Measurements from ENCODE around the gene WBP1L. TPM values are rescaled to one million over a fixed set of nuclear protein-coding genes. Genes with fewer than 3 reads are reported as not detected.
"Not testable (repeated sequence)": the region's sequence is repeated elsewhere in the genome, so short reads cannot be mapped to it uniquely, and the experiment has no call there.

WBP1L gene
- total and polyA plus RNA-seq, 8 donors, result 15.1 to 140 (median 30.5) TPM

DNA sequence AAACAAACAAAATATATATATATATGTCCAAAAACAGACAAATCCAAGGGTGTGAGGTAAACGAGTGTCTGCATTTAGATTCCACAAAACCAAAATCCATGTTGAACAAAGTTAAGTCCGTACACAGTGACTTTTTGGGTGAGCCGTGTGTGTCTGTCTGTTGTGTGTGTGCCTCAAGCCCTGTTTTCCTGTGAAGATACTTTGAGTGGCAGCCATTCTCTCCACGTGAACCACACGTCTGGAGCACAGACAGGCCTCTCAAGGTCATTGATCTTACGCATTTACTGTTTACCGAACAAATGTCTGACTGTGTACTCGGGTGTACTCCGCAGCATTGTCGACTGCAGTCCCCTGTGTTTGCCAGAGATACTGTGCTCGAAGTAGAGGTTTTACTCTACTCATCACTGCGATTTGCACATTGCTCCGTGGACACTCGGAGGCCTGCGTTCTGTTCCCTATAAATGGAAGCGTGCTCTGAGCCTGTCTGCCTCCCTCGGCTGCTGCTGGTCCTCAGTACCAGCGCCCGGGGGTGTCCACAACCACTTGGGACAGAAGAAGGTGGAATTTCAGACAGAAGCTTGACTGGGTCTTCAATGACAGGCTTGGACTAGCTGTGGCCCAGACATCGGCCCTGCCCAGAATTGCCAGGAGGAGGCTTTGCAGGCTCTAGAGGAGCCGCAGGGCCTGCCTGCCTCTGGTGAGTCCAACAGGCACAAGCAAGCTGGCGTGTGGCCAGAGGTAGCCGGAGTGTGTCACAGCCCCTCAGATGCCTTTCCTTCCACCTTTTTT lies 71.3 kb downstream of the WBP1L start:
- H3K4me3 ChIP-seq, result no peak overlapping the region
- H3K27me3 ChIP-seq, result no peaks in the 10 kb centered on the region
- peak; percentile 63 to 66 for DNase-seq
- peak overlapping the region; percentile 52 to 92 (median 90) for H3K27ac ChIP-seq
- no peaks in the 10 kb centered on the region for H3K9me3 ChIP-seq
- intact Hi-C loops (cut with DNase I; ENCODE audit: low total_unique reads), result no loop called here
- 60 to 68% (median 64%) methylated on average over 20 to 23 of the region's 23 CpGs for WGBS, 5 donors
- peaks cover 37 to 49% (median 42%) of the 10 kb centered on the region in 4 donors for H3K36me3 ChIP-seq
- peaks cover 38 to 62% (median 42%) of the 10 kb centered on the region in 4 donors for H3K4me1 ChIP-seq
- TF ChIP-seq POLR2A (IDR thresholded peaks at IDR 0.05) (no peak), POLR2AphosphoS5 (IDR thresholded peaks at IDR 0.05) (no peak), EP300 (IDR thresholded peaks at IDR 0.05) (no peak)
- TF ChIP-seq, protein P1, sequence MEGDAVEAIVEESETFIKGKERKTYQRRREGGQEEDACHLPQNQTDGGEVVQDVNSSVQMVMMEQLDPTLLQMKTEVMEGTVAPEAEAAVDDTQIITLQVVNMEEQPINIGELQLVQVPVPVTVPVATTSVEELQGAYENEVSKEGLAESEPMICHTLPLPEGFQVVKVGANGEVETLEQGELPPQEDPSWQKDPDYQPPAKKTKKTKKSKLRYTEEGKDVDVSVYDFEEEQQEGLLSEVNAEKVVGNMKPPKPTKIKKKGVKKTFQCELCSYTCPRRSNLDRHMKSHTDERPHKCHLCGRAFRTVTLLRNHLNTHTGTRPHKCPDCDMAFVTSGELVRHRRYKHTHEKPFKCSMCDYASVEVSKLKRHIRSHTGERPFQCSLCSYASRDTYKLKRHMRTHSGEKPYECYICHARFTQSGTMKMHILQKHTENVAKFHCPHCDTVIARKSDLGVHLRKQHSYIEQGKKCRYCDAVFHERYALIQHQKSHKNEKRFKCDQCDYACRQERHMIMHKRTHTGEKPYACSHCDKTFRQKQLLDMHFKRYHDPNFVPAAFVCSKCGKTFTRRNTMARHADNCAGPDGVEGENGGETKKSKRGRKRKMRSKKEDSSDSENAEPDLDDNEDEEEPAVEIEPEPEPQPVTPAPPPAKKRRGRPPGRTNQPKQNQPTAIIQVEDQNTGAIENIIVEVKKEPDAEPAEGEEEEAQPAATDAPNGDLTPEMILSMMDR (IDR thresholded peaks at IDR 0.05), result no peak

DNA sequence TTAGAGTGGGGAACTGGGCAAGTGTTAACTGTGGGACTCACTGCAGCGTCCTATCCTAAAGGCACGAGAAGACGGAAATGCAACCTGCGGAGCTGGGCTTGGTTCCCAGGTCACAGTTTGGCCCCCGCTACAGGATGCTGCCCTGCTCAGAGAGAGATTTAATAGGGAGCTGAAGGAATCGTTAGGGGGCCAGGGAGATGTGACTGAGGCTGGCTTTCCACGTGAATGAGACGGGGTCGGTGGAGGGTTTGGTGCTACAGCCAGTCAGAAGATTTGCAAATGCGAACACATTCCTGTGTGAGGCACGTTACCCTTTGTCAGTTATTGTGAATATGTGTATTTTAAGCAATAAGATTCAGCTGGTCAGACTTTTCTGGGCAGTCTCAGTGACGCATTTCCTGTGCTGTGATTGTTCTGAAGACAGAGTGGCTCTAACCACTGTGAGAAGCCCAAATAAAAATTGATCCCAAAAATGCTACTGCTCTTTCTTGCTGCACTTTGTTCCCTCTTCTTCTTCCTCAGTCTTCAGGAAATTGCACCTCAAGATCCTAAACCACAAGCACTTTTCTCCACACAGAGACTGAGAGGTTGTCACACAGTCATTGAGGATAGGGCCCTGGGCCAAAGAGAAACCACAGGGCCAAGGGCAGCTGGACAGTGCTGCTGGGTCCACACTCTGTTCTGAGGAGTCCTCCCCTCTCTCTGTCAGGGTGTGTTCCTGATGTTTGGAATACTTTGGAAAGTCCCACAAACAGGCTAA lies 72.2 kb downstream of the WBP1L start:
- Histone ChIP-seq H3K9me3 (no peaks in the 10 kb centered on the region), H3K27me3 (no peaks in the 10 kb centered on the region), H3K27ac (peak overlapping the region; percentile 77 to 92 (median 90)), H3K36me3 (peaks cover 31 to 41% (median 35%) of the 10 kb centered on the region in 4 donors), H3K4me3 (no peak overlapping the region), H3K4me1 (peaks cover 38 to 62% (median 42%) of the 10 kb centered on the region in 4 donors)
- 55 to 71% (median 68%) methylated on average over 12 of the region's 12 CpGs for WGBS, 5 donors
- TF ChIP-seq EP300 (IDR thresholded peaks at IDR 0.05), result no peak
- TF ChIP-seq, protein P1 (IDR thresholded peaks at IDR 0.05), result no peak
- TF ChIP-seq POLR2AphosphoS5 (IDR thresholded peaks at IDR 0.05), result peak; percentile 56 to 62 (median 57)
- no peak for TF ChIP-seq POLR2A (IDR thresholded peaks at IDR 0.05)
- DNase-seq, result peak in 1 of 2 donors; percentile 57
- intact Hi-C loops (cut with DNase I; ENCODE audit: low total_unique reads), result no loop called here

DNA sequence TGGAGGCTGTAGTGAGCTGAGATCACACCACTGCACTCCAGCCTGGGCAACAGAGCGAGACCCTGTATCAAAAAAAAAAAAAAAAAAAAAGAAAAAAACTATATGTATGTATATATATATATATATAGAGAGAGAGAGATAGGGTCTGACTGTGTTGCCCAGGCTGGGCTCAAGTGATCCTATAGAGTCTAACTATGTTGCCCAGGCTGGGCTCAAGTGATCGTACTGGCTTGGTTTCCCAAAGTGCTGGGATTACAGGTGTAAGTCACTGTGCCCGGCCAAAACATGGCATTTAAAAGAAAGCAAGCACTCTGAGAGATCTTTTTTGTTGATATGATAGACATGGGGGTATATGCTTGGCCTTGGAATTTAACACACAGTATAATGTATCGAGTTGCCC lies 73.4 kb downstream of the WBP1L start:
- no peak for DNase-seq
- Histone ChIP-seq H3K27ac (peak overlapping the region; percentile 73 to 92 (median 90)), H3K4me1 (peaks cover 37 to 55% (median 41%) of the 10 kb centered on the region in 4 donors), H3K9me3 (no peaks in the 10 kb centered on the region), H3K4me3 (no peak overlapping the region), H3K27me3 (no peaks in the 10 kb centered on the region), H3K36me3 (peaks cover 19 to 29% (median 23%) of the 10 kb centered on the region in 4 donors)
- WGBS, 5 donors, result 94 to 99% (median 95%) methylated on average over 4 of the region's 4 CpGs
- no peak for TF ChIP-seq EP300 (IDR thresholded peaks at IDR 0.05)
- TF ChIP-seq, protein P1 (IDR thresholded peaks at IDR 0.05), result no peak
- TF ChIP-seq POLR2A (IDR thresholded peaks at IDR 0.05), result no peak
- TF ChIP-seq POLR2AphosphoS5 (IDR thresholded peaks at IDR 0.05), result no peak
- intact Hi-C loops (cut with DNase I; ENCODE audit: low total_unique reads), result no loop called here

DNA sequence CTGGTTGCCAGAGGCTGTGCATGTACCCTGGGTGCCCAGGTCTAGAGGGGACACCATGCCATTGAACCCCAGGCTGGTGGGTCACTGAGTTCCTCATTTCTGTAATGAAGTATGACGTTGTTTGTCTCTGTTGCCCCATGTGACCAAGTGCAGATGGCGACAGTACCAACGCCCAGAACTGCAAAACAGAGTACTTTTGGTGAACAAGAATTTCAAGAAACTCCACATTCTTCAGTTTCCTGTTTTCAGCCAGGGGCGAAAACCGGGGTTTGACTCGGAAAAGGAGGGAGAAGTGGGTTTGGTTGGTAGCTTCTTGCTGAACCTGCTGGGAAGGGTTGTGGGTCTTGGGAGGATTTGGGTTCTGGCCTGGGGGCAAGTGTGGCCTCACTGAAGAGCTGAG lies 75.3 kb downstream of the WBP1L start:
- intact Hi-C loops (cut with DNase I; ENCODE audit: low total_unique reads), result no loop called here

DNA sequence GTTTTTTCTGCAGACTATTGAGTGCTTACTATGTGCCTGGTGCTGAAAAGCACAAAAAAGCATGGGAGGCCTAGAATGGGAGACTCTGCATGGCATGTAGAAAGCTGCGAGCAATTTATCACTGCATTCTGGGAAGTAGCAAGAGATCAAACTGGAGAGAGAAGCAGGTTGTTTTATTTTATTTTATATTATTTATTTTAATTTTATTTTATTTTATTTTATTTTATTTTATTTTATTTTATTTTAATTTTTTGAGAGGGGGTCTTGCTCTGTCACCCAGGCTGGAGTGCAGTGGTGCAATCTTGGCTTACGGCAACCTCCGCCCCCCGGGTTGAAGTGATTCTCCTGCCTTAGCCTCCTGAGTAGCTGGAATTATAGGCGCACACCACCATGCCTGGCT lies 76.3 kb downstream of the WBP1L start:
- DNase-seq, H3K27me3 ChIP-seq, H3K4me3 ChIP-seq, H3K9me3 ChIP-seq, H3K36me3 ChIP-seq: not testable (repeated sequence)
- intact Hi-C loops (cut with DNase I; ENCODE audit: low total_unique reads), result loop anchor here (10.0 kb wide), 1 partner anchor 85 kb away; no protein-coding TSS in a partner anchor
- WGBS, 5 donors, result 95 to 100% (median 98%) methylated on average over 5 of the region's 5 CpGs
- Histone ChIP-seq H3K27ac (peak overlapping the region in 1 of 5 donors; percentile 68), H3K4me1 (peaks cover 9 to 27% (median 21%) of the 10 kb centered on the region in 4 donors)

More for the DNA sequence above, 75.3 kb downstream of the WBP1L start:
- WGBS, 5 donors, result 41 to 62% (median 47%) methylated on average over 3 to 6 of the region's 6 CpGs
- H3K9me3 ChIP-seq, result no peaks in the 10 kb centered on the region
- TF ChIP-seq POLR2A (IDR thresholded peaks at IDR 0.05) (no peak), POLR2AphosphoS5 (IDR thresholded peaks at IDR 0.05) (peak in 1 of 3 donors; percentile 3), EP300 (IDR thresholded peaks at IDR 0.05) (no peak)
- TF ChIP-seq, protein P1 (IDR thresholded peaks at IDR 0.05), result no peak
- peaks cover 19 to 36% (median 30%) of the 10 kb centered on the region in 4 donors for H3K4me1 ChIP-seq
- no peak overlapping the region for H3K4me3 ChIP-seq
- no peaks in the 10 kb centered on the region for H3K27me3 ChIP-seq
- peaks cover 2 to 10% (median 4%) of the 10 kb centered on the region in 4 donors for H3K36me3 ChIP-seq
- peak in 1 of 2 donors; percentile 43 for DNase-seq
- H3K27ac ChIP-seq, result peak overlapping the region in 4 of 5 donors; percentile 13 to 92 (median 80)

Measured in stomach (tissue), 9 donors.